Measurements from ENCODE around the gene HCK.

- TF ChIP-seq CTCF (IDR thresholded peaks at IDR 0.05; ENCODE audit: insufficient read depth, low read length, poor library complexity, severe bottlenecking) = no peak
- no peak for TF ChIP-seq EZH2phosphoT487 (conservative IDR thresholded peaks at IDR 0.05; ENCODE audit: low read length)
Measured at GRCh38 chr20:32088759-32089158, 36.7 kb downstream of the HCK start.
